ENCODE data around the gene NDUFAF5. TPM values are rescaled to one million over a fixed set of nuclear protein-coding genes. Genes with fewer than 3 reads are reported as not detected.

The NDUFAF5 gene
- total and polyA plus RNA-seq, 2 of the 8 experiments (the other 6 are each of a cell fraction or from before 2014, with no cell fraction given), result 11.8 to 32.3 TPM

DNA sequence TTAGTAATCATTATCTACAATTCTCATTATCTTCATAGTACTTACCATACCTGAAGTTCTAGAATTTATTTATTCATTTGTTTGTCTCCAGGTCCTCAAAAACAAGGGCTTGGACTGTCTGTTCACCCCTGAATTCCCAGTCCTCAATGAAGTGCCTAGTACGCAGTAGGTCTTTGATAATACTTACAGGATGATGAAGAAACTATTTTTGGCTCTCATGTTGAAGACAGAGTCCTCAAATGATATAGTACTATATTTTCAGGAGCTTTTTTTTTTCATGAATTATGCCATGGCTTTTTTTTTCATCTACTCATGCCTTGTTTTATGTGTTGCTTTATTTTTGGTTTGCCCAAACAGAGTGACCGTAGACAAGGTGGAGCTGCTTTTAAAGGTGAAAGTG, 66.5 kb downstream of the NDUFAF5 start (continued):
- TF ChIP-seq CEBPB (IDR thresholded peaks at IDR 0.05; ENCODE audit: low read depth, low read length) (no peak), KDM4A (IDR thresholded peaks at IDR 0.05; ENCODE audit: low read depth, low read length, severe bottlenecking) (no peak), RAD21 (IDR thresholded peaks at IDR 0.05 in 1 of 2, conservative IDR thresholded peaks at IDR 0.05 in 1 of 2; ENCODE audit: low read depth in 2 of 2, low read length in 2 of 2) (no peak)
